Esophagus muscularis mucosa (tissue), 4 donors: ENCODE data around the gene DNAAF5. TPM values are rescaled to one million over a fixed set of nuclear protein-coding genes. Genes with fewer than 3 reads are reported as not detected.
A peak's percentile ranks its signal among the peaks of the same experiment; 100 is the strongest.

Experiments
- DNase-seq: peaks from one replicate; pipeline ENCODE4 v3.0.0-alpha.2; 2017; ENCODE audit errors: extremely low spot score
- H3K27ac ChIP-seq, 4 donors: fragments of 200-600 bp; sonication (generic); replicated peaks in 1 of 4; 1 replicate in 3 of 4; 2 replicates in 1 of 4; pipeline ENCODE4 v1.5.1; 2016 to 2019; ENCODE audit warnings: mild to moderate bottlenecking in 1 of 4
- H3K27me3 ChIP-seq, 4 donors: fragments of 200-600 bp; sonication (generic); one replicate each; pipeline versions ENCODE4 v1.5.1 to v1.6.0; 2016 to 2019
- H3K36me3 ChIP-seq, 4 donors: fragments of 200-600 bp; sonication (generic); one replicate each; pipeline ENCODE4 v1.5.1; 2016 to 2019
- H3K4me1 ChIP-seq, 4 donors: fragments of 200-600 bp; sonication (generic); one replicate each; pipeline ENCODE4 v1.5.1; 2016 to 2019
- H3K4me3 ChIP-seq, 4 donors: fragments of 200-600 bp; sonication (generic); 1 replicate in 2 of 4; 2 replicates in 2 of 4; pipeline ENCODE4 v1.5.1; 2016 to 2019; ENCODE audit warnings: mild to moderate bottlenecking in 4 of 4, moderate library complexity in 1 of 4
- H3K9me3 ChIP-seq, 4 donors: fragments of 200-600 bp; sonication (generic); 1 replicate in 3 of 4; 2 replicates in 1 of 4; pipeline ENCODE4 v1.5.1; 2016 to 2019
- CTCF ChIP-seq, 3 experiments: fragments of 200-600 bp in 2 of 3; fragments of 450-650 bp in 1 of 3; sonication (generic) in 2 of 3; IDR thresholded peaks; one replicate each; pipeline ENCODE4 v1.5.1; 2017 to 2019; ENCODE audit warnings: antibody characterized with exemption in 3 of 3, mild to moderate bottlenecking in 2 of 3, moderate library complexity in 1 of 3
- EP300 ChIP-seq: sonication (generic); formaldehyde crosslinking; IDR thresholded peaks from one replicate; pipeline ENCODE4 v1.6.1; 2017; ENCODE audit warnings: antibody characterized with exemption
- POLR2A ChIP-seq: fragments of 450-650 bp; IDR thresholded peaks from one replicate; pipeline ENCODE4 v1.6.1; 2017; ENCODE audit warnings: antibody characterized with exemption, moderate library complexity, mild to moderate bottlenecking, low read depth
- POLR2AphosphoS5 ChIP-seq, 2 donors: sonication (generic); formaldehyde crosslinking; IDR thresholded peaks; one replicate each; pipeline ENCODE4 v1.6.1; 2017; ENCODE audit warnings: antibody characterized with exemption in 2 of 2
- WGBS: methylation state at CpG from one replicate; pipeline ENCODE4 v1.1.5; 2018; 5-methylcytosine and 5-hydroxymethylcytosine counted together
- intact Hi-C: fragments of 100-400 bp; cut with DNase I; formaldehyde crosslinking; loops from one replicate; pipeline ENCODE4 v1.15.1; 2023
- total RNA-seq, 4 donors: library from RNA; depleted of rRNA; stranded (reverse); fragments of >200 nt; gene quantifications; one replicate each; pipeline versions ENCODE4 v1.1.0 to v1.2.1, GENCODE V29; 2016

Gene DNAAF5
- total RNA-seq, 4 donors from 2014 or later, result 21.2 to 32.7 (median 29.4) TPM

GRCh38 chr7:768881-769504 is 42.5 kb downstream of the DNAAF5 start:
- intact Hi-C loops, result no loop called here
- DNase-seq, result no peak
- 81% methylated on average over 22 of the region's 36 CpGs for WGBS
- Histone ChIP-seq H3K4me3 (peak overlapping the region in 1 of 4 donors; percentile 8), H3K27ac (peak overlapping the region; percentile 1 to 87 (median 57)), H3K9me3 (no peaks in the 10 kb centered on the region), H3K36me3 (peaks cover 19 to 59% (median 39%) of the 10 kb centered on the region in 4 donors), H3K4me1 (peaks cover 27 to 40% (median 36%) of the 10 kb centered on the region in 4 donors), H3K27me3 (no peaks in the 10 kb centered on the region)
- no peak for TF ChIP-seq CTCF (IDR thresholded peaks at IDR 0.05)
- peak in 1 of 2 donors; percentile 65 for TF ChIP-seq POLR2AphosphoS5 (IDR thresholded peaks at IDR 0.05)

DNA sequence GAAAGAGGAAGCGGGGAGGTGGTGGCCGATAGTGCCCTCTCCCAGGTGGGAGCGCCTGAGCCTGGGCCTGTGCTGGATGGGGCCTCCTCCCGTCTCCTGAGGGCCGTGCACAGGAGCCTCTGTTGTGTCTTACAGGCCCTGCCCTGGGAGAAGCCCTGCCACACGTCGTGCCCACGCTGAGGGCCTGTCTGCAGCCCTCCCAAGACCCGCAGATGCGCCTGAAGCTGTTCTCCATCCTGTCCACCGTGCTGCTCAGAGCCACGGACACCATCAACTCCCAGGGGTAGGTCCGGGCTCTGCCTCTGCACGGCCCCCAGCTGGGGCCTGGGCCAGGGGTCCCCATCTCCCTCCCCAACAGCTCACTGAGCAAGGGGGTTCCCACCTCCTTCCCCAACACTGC is 43.8 kb downstream of the DNAAF5 start:
- 88% methylated on average over 7 of the region's 14 CpGs for WGBS
- no peak for DNase-seq
- Histone ChIP-seq H3K4me3 (no peak overlapping the region), H3K27ac (peak overlapping the region; percentile 86 to 87 (median 86)), H3K9me3 (no peaks in the 10 kb centered on the region), H3K27me3 (no peaks in the 10 kb centered on the region), H3K4me1 (peaks cover 27 to 47% (median 40%) of the 10 kb centered on the region in 4 donors), H3K36me3 (peaks cover 5 to 57% (median 37%) of the 10 kb centered on the region in 4 donors)
- TF ChIP-seq CTCF (IDR thresholded peaks at IDR 0.05), result no peak
- no peak for TF ChIP-seq EP300
- TF ChIP-seq POLR2A, result no peak
- no peak for TF ChIP-seq POLR2AphosphoS5 (IDR thresholded peaks at IDR 0.05)
- intact Hi-C loops, result loop anchor here (5.0 to 10.0 kb wide), 2 partner anchors 106 to 253 kb away; partner anchors contain the start of gene PDGFA

DNA sequence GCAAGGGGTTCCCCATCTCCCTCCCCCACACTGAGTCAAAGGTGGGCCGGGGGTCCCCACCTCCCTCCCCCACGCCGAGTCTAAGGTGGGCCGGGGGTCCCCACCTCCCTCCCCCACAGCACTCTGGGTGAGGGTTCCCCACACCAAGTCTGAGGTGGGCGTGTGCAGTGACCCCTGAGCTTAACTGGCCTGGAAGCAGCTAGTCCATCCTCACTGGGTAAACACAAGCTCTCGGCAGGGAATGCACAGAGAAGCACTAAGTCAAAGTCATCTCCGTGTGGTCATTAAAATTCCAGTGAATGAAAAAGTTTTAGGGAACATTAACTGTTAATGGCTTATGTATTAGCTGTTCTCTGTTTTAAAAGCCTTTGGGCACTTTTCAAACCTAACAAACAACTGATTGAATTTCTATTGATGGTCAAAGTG is 44.3 kb downstream of the DNAAF5 start:
- DNase-seq, result no peak
- Histone ChIP-seq H3K4me1 (peaks cover 27 to 47% (median 40%) of the 10 kb centered on the region in 4 donors), H3K27me3 (no peaks in the 10 kb centered on the region), H3K27ac (peak overlapping the region; percentile 86 to 87 (median 86)), H3K9me3 (no peaks in the 10 kb centered on the region), H3K4me3 (peak overlapping the region in 2 of 4 donors; percentile 12 to 23), H3K36me3 (peaks cover under 1 to 57% (median 37%) of the 10 kb centered on the region in 4 donors)
- intact Hi-C loops, result loop anchor here (5.0 to 10.0 kb wide), 2 partner anchors 106 to 253 kb away; partner anchors contain the start of gene PDGFA
- 36% methylated on average over 5 of the region's 7 CpGs for WGBS
- TF ChIP-seq EP300 (no peak), POLR2AphosphoS5 (IDR thresholded peaks at IDR 0.05) (no peak), CTCF (IDR thresholded peaks at IDR 0.05) (no peak), POLR2A (no peak)

DNA sequence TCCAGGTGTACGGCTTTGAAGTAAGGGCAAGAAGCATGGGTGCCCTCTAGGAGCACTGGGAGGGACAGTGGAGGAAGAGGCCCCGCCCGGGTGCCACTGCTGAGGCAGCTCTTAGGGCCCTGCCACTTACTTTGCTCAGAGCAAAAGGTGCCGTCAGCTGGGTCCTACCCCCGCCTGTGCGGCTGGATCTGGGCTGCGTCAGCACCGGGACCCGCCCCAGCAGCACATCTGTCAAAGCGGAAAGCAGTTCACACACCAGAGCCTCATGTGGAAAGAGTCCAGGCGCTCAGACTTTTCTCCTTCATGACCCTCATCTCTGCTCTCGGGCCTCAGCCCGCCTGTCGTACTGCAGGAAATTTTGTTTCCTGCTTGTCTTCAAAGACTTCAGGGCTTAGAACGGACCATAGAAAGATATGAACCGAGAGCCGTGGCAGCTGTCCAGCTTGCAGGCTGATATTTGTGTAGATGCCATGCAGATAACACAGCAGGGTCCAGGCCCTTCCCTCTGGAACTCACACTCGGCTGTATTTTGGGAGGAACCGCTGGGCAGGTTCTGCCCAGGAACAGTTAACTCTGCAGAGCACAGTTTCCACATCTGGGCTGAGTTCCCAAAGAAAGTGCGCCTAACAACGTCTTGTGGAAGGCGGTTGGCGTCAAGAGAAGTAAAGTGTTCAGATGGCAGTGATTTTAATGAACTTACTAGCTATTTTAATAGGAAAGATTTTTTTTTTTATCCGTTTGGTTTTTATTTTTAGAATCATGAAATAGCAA is 44.9 kb downstream of the DNAAF5 start:
- peak overlapping the region; percentile 3 to 23 (median 10) for H3K4me3 ChIP-seq

More for the DNA sequence above, 44.9 kb downstream of the DNAAF5 start:
- 27% methylated on average over 24 of the region's 24 CpGs for WGBS
- intact Hi-C loops, result loop anchor here (5.0 to 10.0 kb wide), 2 partner anchors 107 to 254 kb away; partner anchors contain the start of gene PDGFA
- H3K36me3 ChIP-seq, result peaks cover 0 to 58% (median 38%) of the 10 kb centered on the region in 4 donors
- H3K27me3 ChIP-seq, result no peaks in the 10 kb centered on the region
- H3K9me3 ChIP-seq, result no peaks in the 10 kb centered on the region
- DNase-seq, result peak; percentile 94
- TF ChIP-seq CTCF (IDR thresholded peaks at IDR 0.05) (peak in 1 of 3 experiments; percentile 11), EP300 (no peak), POLR2A (no peak), POLR2AphosphoS5 (IDR thresholded peaks at IDR 0.05) (peak; percentile 78 to 81)
- H3K4me1 ChIP-seq, result peaks cover 27 to 47% (median 40%) of the 10 kb centered on the region in 4 donors
- peak overlapping the region; percentile 86 to 87 (median 86) for H3K27ac ChIP-seq
